CD14-positive monocyte (primary cell): ENCODE results near the gene NMBR. TPM values are rescaled to one million over a fixed set of nuclear protein-coding genes. Genes with fewer than 3 reads are reported as not detected.

ENCODE experiments used
- DNase-seq, 3 donors: peaks; one replicate each; pipeline ENCODE4 v3.0.0-alpha.2; 2011 to 2022
- H2AFZ ChIP-seq: 2 replicates; pipeline ENCODE4 v1.6.0; 2012; ENCODE audit warnings: mild to moderate bottlenecking, low read depth, low read length, inconsistent platforms; ENCODE audit not compliant: insufficient read depth, poor library complexity, severe bottlenecking
- H3K27ac ChIP-seq, 2 donors: 1 replicate in 1 of 2; 2 replicates in 1 of 2; pipeline ENCODE4 v1.5.1; 2012 to 2013; ENCODE audit warnings: low read length in 2 of 2, control low read depth in 1 of 2, inconsistent platforms in 1 of 2, low read depth in 1 of 2, mild to moderate bottlenecking in 1 of 2
- H3K27me3 ChIP-seq, 2 donors: one replicate each; pipeline versions ENCODE4 v1.6.0 to v1.6.1; 2011 to 2013; ENCODE audit warnings: low read length in 2 of 2; ENCODE audit not compliant: control insufficient read depth in 2 of 2, insufficient read depth in 2 of 2
- H3K36me3 ChIP-seq, 2 donors: replicated peaks in 1 of 2; 1 replicate in 1 of 2; 2 replicates in 1 of 2; pipeline versions ENCODE4 v1.5.1 to v1.6.1; 2012 to 2013; ENCODE audit warnings: low read length in 2 of 2, control low read depth in 1 of 2, inconsistent platforms in 1 of 2, mild to moderate bottlenecking in 1 of 2; ENCODE audit not compliant: insufficient read depth in 2 of 2, control insufficient read depth in 1 of 2
- H3K4me1 ChIP-seq, 2 donors: 1 replicate in 1 of 2; 2 replicates in 1 of 2; pipeline versions ENCODE4 v1.5.1 to v1.6.1; 2012 to 2013; ENCODE audit warnings: low read length in 2 of 2, control low read depth in 1 of 2, inconsistent platforms in 1 of 2, mild to moderate bottlenecking in 1 of 2, moderate library complexity in 1 of 2; ENCODE audit not compliant: insufficient read depth in 2 of 2, control insufficient read depth in 1 of 2
- H3K4me2 ChIP-seq: replicated peaks from 2 replicates; pipeline ENCODE3; 2012; ENCODE audit warnings: low read length, moderate library complexity, mild to moderate bottlenecking; ENCODE audit not compliant: poor library complexity, severe bottlenecking; ENCODE audit errors: extremely low read depth
- H3K4me3 ChIP-seq, 3 experiments: fragments of 200-600 bp in 1 of 3; sonication (generic) in 1 of 3; replicated peaks in 1 of 3; 1 replicate in 2 of 3; 2 replicates in 1 of 3; pipeline ENCODE4 v1.5.1; 2011 to 2013; ENCODE audit warnings: low read length in 3 of 3, mild to moderate bottlenecking in 3 of 3, control low read depth in 2 of 3, low read depth in 2 of 3, inconsistent platforms in 1 of 3, moderate library complexity in 1 of 3
- H3K79me2 ChIP-seq: 2 replicates; pipeline ENCODE4 v1.6.0; 2012; ENCODE audit warnings: mild to moderate bottlenecking, control low read depth, inconsistent platforms, low read length, moderate library complexity; ENCODE audit not compliant: insufficient read depth
- H3K9ac ChIP-seq: 2 replicates; pipeline ENCODE4 v1.6.0; 2017; ENCODE audit warnings: low read length, mild to moderate bottlenecking; ENCODE audit not compliant: insufficient read depth, poor library complexity, severe bottlenecking
- H3K9me3 ChIP-seq, 2 donors: replicated peaks in 1 of 2; 1 replicate in 1 of 2; 2 replicates in 1 of 2; pipeline versions ENCODE4 v1.5.1 to v1.6.1; 2012 to 2013; ENCODE audit warnings: low read length in 2 of 2, control low read depth in 1 of 2; ENCODE audit not compliant: control insufficient read depth in 1 of 2, insufficient read depth in 1 of 2
- H4K20me1 ChIP-seq: 2 replicates; pipeline ENCODE4 v1.6.0; 2012; ENCODE audit warnings: mild to moderate bottlenecking, low read length, control low read depth, moderate library complexity; ENCODE audit not compliant: insufficient read depth
- H3K27ac Mint-ChIP-seq, 7 donors: one replicate each; pipeline ENCODE4 v1.8.0; 2020; ENCODE audit warnings: mild to moderate bottlenecking in 7 of 7, mixed read lengths in 7 of 7, moderate library complexity in 6 of 7, inconsistent platforms in 2 of 7
- H3K27me3 Mint-ChIP-seq, 3 donors: one replicate each; pipeline ENCODE4 v1.8.0; 2021 to 2022; ENCODE audit warnings: low read depth in 3 of 3, mild to moderate bottlenecking in 3 of 3, mixed read lengths in 3 of 3, moderate library complexity in 3 of 3, inconsistent platforms in 1 of 3
- H3K36me3 Mint-ChIP-seq, 2 donors: one replicate each; pipeline ENCODE4 v1.8.0; 2020; ENCODE audit warnings: mixed read lengths in 2 of 2, inconsistent platforms in 1 of 2, mild to moderate bottlenecking in 1 of 2
- H3K4me1 Mint-ChIP-seq: one replicate; pipeline ENCODE4 v1.8.0; 2020; ENCODE audit warnings: mild to moderate bottlenecking, mixed read lengths
- H3K4me3 Mint-ChIP-seq, 2 donors: one replicate each; pipeline ENCODE4 v1.8.0; 2020; ENCODE audit warnings: mild to moderate bottlenecking in 2 of 2, mixed read lengths in 2 of 2, moderate library complexity in 1 of 2
- H3K9me3 Mint-ChIP-seq, 7 donors: one replicate each; pipeline ENCODE4 v1.8.0; 2020 to 2022; ENCODE audit warnings: mixed read lengths in 7 of 7, mild to moderate bottlenecking in 6 of 7, moderate library complexity in 6 of 7, inconsistent platforms in 2 of 7
- intact Hi-C, 2 donors: fragments of 100-400 bp; cut with micrococcal nuclease; formaldehyde crosslinking; loops; one replicate each; pipeline versions ENCODE4 v1.15.0 to v1.15.1; 2023
- polyA plus RNA-seq, 3 donors: library from polyadenylated mRNA; depleted of rRNA in 1 of 3; unstranded in 2 of 3; stranded (reverse) in 1 of 3; fragments of 300-500 nt in 2 of 3; fragments of >200 nt in 1 of 3; fragmentation: Illumina TruSeq in 2 of 3; gene quantifications; 1 replicate in 2 of 3; 2 replicates in 1 of 3; pipeline ENCODE4 v1.2.3, GENCODE V29; 2012 to 2021
- TF ChIP-seq, protein P1 (sequence below): fragments of 200-600 bp; IDR thresholded peaks from one replicate; pipeline ENCODE4 v1.8.0; 2022; ENCODE audit warnings: antibody characterized with exemption, mild to moderate bottlenecking

NMBR gene
- polyA plus RNA-seq, 3 donors, result not detected

DNA sequence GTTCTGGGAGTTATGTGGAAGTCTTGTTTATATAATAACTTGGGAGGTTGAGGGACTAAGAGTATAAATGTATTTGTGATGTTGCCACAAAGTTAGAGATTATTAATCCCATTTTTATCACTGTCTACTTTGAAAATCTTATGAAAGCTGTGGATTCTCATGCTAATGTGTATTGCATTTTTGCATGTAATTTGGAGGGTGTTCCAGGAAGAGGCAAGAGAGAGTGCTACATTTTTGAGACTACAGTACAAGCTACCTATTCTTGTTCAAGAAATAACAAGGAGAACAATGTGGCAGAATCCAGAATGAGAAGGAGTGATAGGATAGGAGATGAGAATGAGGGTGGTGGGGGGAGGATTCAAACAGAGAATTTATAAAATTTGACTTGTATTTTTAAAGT lies 35.1 kb upstream of the NMBR start:
- H3K4me2 ChIP-seq, result no peak overlapping the region
- peaks cover 0 to 12% (median 7%) of the 10 kb centered on the region in 7 donors for H3K9me3 Mint-ChIP-seq
- peaks cover 3% of the 10 kb centered on the region for H4K20me1 ChIP-seq
- peaks cover 0 to 12% of the 10 kb centered on the region in 2 donors for H3K9me3 ChIP-seq
- H3K4me3 ChIP-seq, result no peak overlapping the region
- intact Hi-C loops, result no loop called here
- no peaks in the 10 kb centered on the region for H3K4me1 ChIP-seq
- DNase-seq, result no peak
- no peak overlapping the region for H3K27ac ChIP-seq
- no peaks in the 10 kb centered on the region for H3K79me2 ChIP-seq
- peaks cover 37 to 52% of the 10 kb centered on the region in 2 donors for H3K36me3 Mint-ChIP-seq
- H3K4me3 Mint-ChIP-seq, result no peak overlapping the region
- peaks cover 13 to 29% of the 10 kb centered on the region in 2 donors for H3K36me3 ChIP-seq
- peaks cover 1% of the 10 kb centered on the region for H3K4me1 Mint-ChIP-seq
- TF ChIP-seq, protein P1, sequence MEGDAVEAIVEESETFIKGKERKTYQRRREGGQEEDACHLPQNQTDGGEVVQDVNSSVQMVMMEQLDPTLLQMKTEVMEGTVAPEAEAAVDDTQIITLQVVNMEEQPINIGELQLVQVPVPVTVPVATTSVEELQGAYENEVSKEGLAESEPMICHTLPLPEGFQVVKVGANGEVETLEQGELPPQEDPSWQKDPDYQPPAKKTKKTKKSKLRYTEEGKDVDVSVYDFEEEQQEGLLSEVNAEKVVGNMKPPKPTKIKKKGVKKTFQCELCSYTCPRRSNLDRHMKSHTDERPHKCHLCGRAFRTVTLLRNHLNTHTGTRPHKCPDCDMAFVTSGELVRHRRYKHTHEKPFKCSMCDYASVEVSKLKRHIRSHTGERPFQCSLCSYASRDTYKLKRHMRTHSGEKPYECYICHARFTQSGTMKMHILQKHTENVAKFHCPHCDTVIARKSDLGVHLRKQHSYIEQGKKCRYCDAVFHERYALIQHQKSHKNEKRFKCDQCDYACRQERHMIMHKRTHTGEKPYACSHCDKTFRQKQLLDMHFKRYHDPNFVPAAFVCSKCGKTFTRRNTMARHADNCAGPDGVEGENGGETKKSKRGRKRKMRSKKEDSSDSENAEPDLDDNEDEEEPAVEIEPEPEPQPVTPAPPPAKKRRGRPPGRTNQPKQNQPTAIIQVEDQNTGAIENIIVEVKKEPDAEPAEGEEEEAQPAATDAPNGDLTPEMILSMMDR, result no peak
- no peak overlapping the region for H3K9ac ChIP-seq
- H3K27me3 Mint-ChIP-seq, result no peaks in the 10 kb centered on the region
- no peaks in the 10 kb centered on the region for H3K27me3 ChIP-seq
- H3K27ac Mint-ChIP-seq, result peak overlapping the region in 1 of 7 donors; percentile 14
- no peak overlapping the region for H2AFZ ChIP-seq

DNA sequence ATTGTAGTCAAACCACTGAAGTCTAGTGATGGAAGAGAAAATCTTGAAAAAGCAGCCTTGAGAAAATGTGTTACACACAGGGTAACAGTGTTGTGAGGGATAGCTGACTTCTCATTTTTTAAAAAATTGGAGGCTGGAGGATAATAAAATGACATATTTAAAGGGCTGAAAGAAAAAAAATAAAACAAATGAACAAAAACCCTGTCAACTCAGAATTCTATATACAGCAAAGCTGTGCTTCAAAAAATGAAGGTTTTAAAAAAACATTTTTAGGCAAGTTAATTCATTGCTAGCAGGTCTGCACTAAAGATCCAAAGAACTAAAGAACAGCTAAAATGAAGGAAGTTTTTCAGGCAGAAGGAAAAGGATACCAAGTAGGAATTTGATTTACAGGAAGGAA lies 31.2 kb upstream of the NMBR start:
- no peaks in the 10 kb centered on the region for H3K4me1 Mint-ChIP-seq
- TF ChIP-seq, protein P1, result no peak
- DNase-seq, result no peak
- no peaks in the 10 kb centered on the region for H4K20me1 ChIP-seq
- no peak overlapping the region for H3K4me3 Mint-ChIP-seq
- intact Hi-C loops, result no loop called here
- peaks cover 0 to 14% of the 10 kb centered on the region in 2 donors for H3K9me3 ChIP-seq
- no peaks in the 10 kb centered on the region for H3K79me2 ChIP-seq
- no peak overlapping the region for H3K4me2 ChIP-seq
- no peak overlapping the region for H2AFZ ChIP-seq
- no peak overlapping the region for H3K27ac Mint-ChIP-seq
- no peak overlapping the region for H3K27ac ChIP-seq
- H3K36me3 ChIP-seq, result peaks cover 47 to 65% of the 10 kb centered on the region in 2 donors
- H3K4me1 ChIP-seq, result no peaks in the 10 kb centered on the region
- H3K36me3 Mint-ChIP-seq, result peaks cover 64 to 76% of the 10 kb centered on the region in 2 donors
- no peak overlapping the region for H3K4me3 ChIP-seq
- H3K9ac ChIP-seq, result no peak overlapping the region
- no peaks in the 10 kb centered on the region for H3K27me3 Mint-ChIP-seq
- H3K9me3 Mint-ChIP-seq, result peaks cover 0 to 12% (median 9%) of the 10 kb centered on the region in 7 donors
- H3K27me3 ChIP-seq, result no peaks in the 10 kb centered on the region
